SK-N-SH (cell line): Measurements from ENCODE around the gene SPINK4. TPM values are rescaled to one million over a fixed set of nuclear protein-coding genes. Genes with fewer than 3 reads are reported as not detected.

Experiments
- CTCF ChIA-PET: fragments of 300-600, 350-600 bp; formaldehyde crosslinking; extraction: SDS; loops from one replicate; lab custom pipeline; 2021; lab: Yijun Ruan, JAX
- POLR2A ChIA-PET: fragments of 350-600 bp; sonication (Branson Sonifier 250); formaldehyde crosslinking; extraction: SDS; loops from one replicate; lab custom pipeline; 2020; ENCODE audit warnings: antibody characterized with exemption, inconsistent platforms; lab: Yijun Ruan, JAX
- DNase-seq: peaks from one replicate; pipeline ENCODE4 v3.0.0; 2012
- H2AFZ ChIP-seq: fragments of 200-600 bp; sonication (generic); 2 replicates; pipeline ENCODE4 v1.8.1; 2016; ENCODE audit warnings: antibody characterized with exemption, mild to moderate bottlenecking, low read depth
- H3F3A ChIP-seq: fragments of 200-600 bp; sonication (generic); replicated peaks from 2 replicates; pipeline ENCODE3; 2016; ENCODE audit warnings: antibody characterized with exemption, mild to moderate bottlenecking; ENCODE audit not compliant: insufficient read depth
- H3K27ac ChIP-seq, 2 experiments: fragments of 200-500 bp in 1 of 2; fragments of 200-600 bp in 1 of 2; sonication (Bioruptor generic) in 1 of 2; sonication (generic), shearing (Covaris generic) in 1 of 2; 2 replicates each; pipeline versions ENCODE4 v1.5.1 to v1.6.1; 2014 to 2016; ENCODE audit warnings: low read depth in 2 of 2, inconsistent platforms in 1 of 2, low read length in 1 of 2, mild to moderate bottlenecking in 1 of 2, mixed read lengths in 1 of 2
- H3K27me3 ChIP-seq: fragments of 200-600 bp; sonication (generic), shearing (Covaris generic); 2 replicates; pipeline ENCODE4 v1.6.1; 2016; ENCODE audit warnings: mixed run types; ENCODE audit not compliant: insufficient read depth
- H3K36me3 ChIP-seq, 2 experiments: fragments of 200-500 bp in 1 of 2; fragments of 200-600 bp in 1 of 2; sonication (Bioruptor generic) in 1 of 2; sonication (generic) in 1 of 2; replicated peaks in 1 of 2; 2 replicates each; pipeline versions ENCODE3 to v1.5.1; 2014 to 2016; ENCODE audit warnings: low read length in 1 of 2, mild to moderate bottlenecking in 1 of 2; ENCODE audit not compliant: insufficient read depth in 2 of 2, control insufficient read depth in 1 of 2
- H3K4me1 ChIP-seq, 2 experiments: fragments of 200-500 bp in 1 of 2; fragments of 200-600 bp in 1 of 2; sonication (Bioruptor generic) in 1 of 2; sonication (generic), shearing (Covaris generic) in 1 of 2; 2 replicates each; pipeline versions ENCODE4 v1.5.1 to v1.6.1; 2014 to 2016; ENCODE audit warnings: low read depth in 1 of 2, low read length in 1 of 2, mixed run types in 1 of 2; ENCODE audit not compliant: insufficient read depth in 2 of 2, control insufficient read depth in 1 of 2
- H3K4me2 ChIP-seq: fragments of 200-600 bp; sonication (generic), shearing (Covaris generic); 2 replicates; pipeline ENCODE4 v1.6.1; 2017; ENCODE audit warnings: mixed run types
- H3K4me3 ChIP-seq, 2 experiments: fragments of 200-500 bp in 1 of 2; fragments of 200-600 bp in 1 of 2; sonication (Bioruptor generic) in 1 of 2; sonication (generic), shearing (Covaris generic) in 1 of 2; 2 replicates each; pipeline versions ENCODE4 v1.5.1 to v1.8.1; 2014 to 2016; ENCODE audit warnings: low read depth in 2 of 2, inconsistent platforms in 1 of 2, low read length in 1 of 2, mild to moderate bottlenecking in 1 of 2, mixed read lengths in 1 of 2, moderate library complexity in 1 of 2
- H3K79me2 ChIP-seq: fragments of 200-600 bp; sonication (generic); 2 replicates; pipeline ENCODE4 v1.8.1; 2017; ENCODE audit warnings: mild to moderate bottlenecking; ENCODE audit not compliant: insufficient read depth
- H3K9ac ChIP-seq: fragments of 200-600 bp; sonication (generic); 2 replicates; pipeline ENCODE4 v1.6.1; 2017; ENCODE audit warnings: mixed run types
- H3K9me2 ChIP-seq: fragments of 200-600 bp; sonication (generic); 2 replicates; pipeline ENCODE4 v1.6.1; 2017; ENCODE audit warnings: mixed run types
- H3K9me3 ChIP-seq: fragments of 200-600 bp; sonication (generic); 2 replicates; pipeline ENCODE4 v1.6.1; 2017; ENCODE audit warnings: mixed run types, mild to moderate bottlenecking, moderate library complexity
- H4K20me1 ChIP-seq: fragments of 200-600 bp; sonication (generic); 2 replicates; pipeline ENCODE4 v1.6.1; 2017; ENCODE audit warnings: mild to moderate bottlenecking, mixed run types; ENCODE audit not compliant: insufficient read depth
- CHD2 ChIP-seq: fragments of 150-350 bp; IDR thresholded peaks from 2 replicates; pipeline ENCODE4 v1.6.1; 2018; ENCODE audit warnings: low read length; ENCODE audit not compliant: partially characterized antibody
- ELF1 ChIP-seq: IDR thresholded peaks from 2 replicates; pipeline ENCODE4 v1.4.0; 2012
- EP300 ChIP-seq, 2 experiments: IDR thresholded peaks; 2 replicates each; pipeline versions ENCODE4 v1.4.0 to v1.6.1; 2012; ENCODE audit warnings: borderline replicate concordance in 1 of 2, low read depth in 1 of 2, low read length in 1 of 2
- EZH2phosphoT487 ChIP-seq: fragments of 200-600 bp; sonication (generic); IDR thresholded peaks from 2 replicates; pipeline ENCODE4 v1.6.1; 2017; ENCODE audit warnings: low read depth, mixed run types, mild to moderate bottlenecking, antibody characterized with exemption, moderate library complexity, borderline replicate concordance
- FOXM1 ChIP-seq: IDR thresholded peaks from 2 replicates; pipeline ENCODE4 v1.4.0; 2012; ENCODE audit warnings: low read depth, mild to moderate bottlenecking
- GABPA ChIP-seq: IDR thresholded peaks from 2 replicates; pipeline ENCODE4 v1.4.0; 2012; ENCODE audit warnings: low read depth, mild to moderate bottlenecking
- JUND ChIP-seq: IDR thresholded peaks from 2 replicates; pipeline ENCODE4 v1.4.0; 2012
- MAX ChIP-seq: IDR thresholded peaks from 2 replicates; pipeline ENCODE4 v1.4.0; 2012; ENCODE audit warnings: low read depth
- MEF2A ChIP-seq: IDR thresholded peaks from 2 replicates; pipeline ENCODE4 v1.4.0; 2012; ENCODE audit warnings: low read depth, borderline replicate concordance
- MXI1 ChIP-seq: IDR thresholded peaks from 2 replicates; pipeline ENCODE4 v1.6.1; 2012; ENCODE audit warnings: mild to moderate bottlenecking, low read depth, low read length, improper control_type of control experiment
- NRF1 ChIP-seq: IDR thresholded peaks from 2 replicates; pipeline ENCODE4 v1.6.1; 2012; ENCODE audit warnings: low read depth, mild to moderate bottlenecking, low read length
- PBX3 ChIP-seq: IDR thresholded peaks from 2 replicates; pipeline ENCODE4; 2012
- POLR2AphosphoS5 ChIP-seq: IDR thresholded peaks from 2 replicates; pipeline ENCODE4 v1.6.1; 2012; ENCODE audit warnings: low read depth, low read length
- RCOR1 ChIP-seq: fragments of 150-350 bp; IDR thresholded peaks from 2 replicates; pipeline ENCODE4 v1.6.1; 2017; ENCODE audit warnings: antibody characterized with exemption, low read length
- RFX5 ChIP-seq: IDR thresholded peaks from 2 replicates; pipeline ENCODE4 v1.6.1; 2012; ENCODE audit warnings: mild to moderate bottlenecking, improper control_type of control experiment, low read length
- RXRA ChIP-seq: IDR thresholded peaks from 2 replicates; pipeline ENCODE4 v1.4.0; 2012; ENCODE audit warnings: low read depth, mild to moderate bottlenecking, borderline replicate concordance
- SIN3A ChIP-seq: IDR thresholded peaks from 2 replicates; pipeline ENCODE4 v1.6.1; 2012; ENCODE audit warnings: low read depth, mild to moderate bottlenecking, low read length, moderate library complexity, borderline replicate concordance
- TAF1 ChIP-seq: IDR thresholded peaks from 2 replicates; pipeline ENCODE4 v1.6.1; 2012; ENCODE audit warnings: low read depth, mild to moderate bottlenecking, low read length, moderate library complexity, borderline replicate concordance
- TCF12 ChIP-seq: IDR thresholded peaks from 2 replicates; pipeline ENCODE4 v1.4.0; 2012
- USF2 ChIP-seq: fragments of 150-350 bp; IDR thresholded peaks from 2 replicates; pipeline ENCODE4 v1.6.1; 2017; ENCODE audit warnings: antibody characterized with exemption, low read length, low read depth, borderline replicate concordance
- YY1 ChIP-seq: IDR thresholded peaks from 2 replicates; pipeline ENCODE4 v1.4.0; 2012; ENCODE audit warnings: low read depth, mild to moderate bottlenecking
- ZBTB33 ChIP-seq: IDR thresholded peaks from 2 replicates; pipeline ENCODE4 v1.4.0; 2012; ENCODE audit warnings: low read depth, borderline replicate concordance
- WGBS: methylation state at CpG from one replicate; pipeline ENCODE4 v1.1.6; 2017; ENCODE audit warnings: low lambda C conversion rate; 5-methylcytosine and 5-hydroxymethylcytosine counted together
- polyA plus RNA-seq, 3 experiments: library from polyadenylated mRNA; depleted of rRNA; stranded (reverse); fragments of >200 nt; gene quantifications; 2 replicates each; pipeline ENCODE4 v1.2.3, GENCODE V29; 2012
- TF ChIP-seq, protein P1 (sequence below): IDR thresholded peaks from 2 replicates; pipeline ENCODE4 v1.4.0; 2012; ENCODE audit warnings: low read depth, borderline replicate concordance

Gene SPINK4
- polyA plus RNA-seq, 1 of the 3 experiments (the other 2 are of a cell fraction), result not detected

- CTCF ChIA-PET, result interaction anchor here (1.2 to 1.6 kb wide), 2 partner anchors 64 to 163 kb away, joined by 3 to 6 read pairs; no protein-coding TSS in a partner anchor
- Histone ChIP-seq H3K36me3 (peaks cover 34 to 46% of the 10 kb centered on the region in 2 experiments), H3K4me3 (peak within 1 kb of the TSS; percentile 80 to 83), H2AFZ (peak within 1 kb of the TSS; percentile 74), H3K79me2 (peaks cover 50% of the 10 kb centered on the region), H3K4me1 (peaks cover 0 to 11% of the 10 kb centered on the region in 2 experiments; a peak in 2 of 4 replicates), H3K27ac (peak within 1 kb of the TSS; percentile 94 to 98), H3K9ac (peak within 1 kb of the TSS; percentile 84), H3K4me2 (peak within 1 kb of the TSS; percentile 79), H4K20me1 (no peaks in the 10 kb centered on the region), H3K27me3 (no peaks in the 10 kb centered on the region), H3F3A (peaks cover 22% of the 10 kb centered on the region), H3K9me2 (no peaks in the 10 kb centered on the region), H3K9me3 (no peaks in the 10 kb centered on the region)
- POLR2A ChIA-PET, result interaction anchor here (0.8 to 2.1 kb wide), 4 partner anchors 16 to 740 kb away, joined by 3 to 10 read pairs (median 4); partner anchors contain the start of genes BAG1 and CHMP5
- DNase-seq, result peak; percentile 94
- TF ChIP-seq MXI1 (peak; percentile 99), NRF1 (peak; percentile 95), USF2 (peak; percentile 93), RFX5 (0 out of 2 replicates have a peak, but pooled peaks have one; percentile 23), CHD2 (peak; percentile 82), ELF1 (peak; percentile 71; the same call in 1 of the 2 replicates), MEF2A (0 out of 2 replicates have a peak, but pooled peaks have one; percentile 76), EZH2phosphoT487 (no peak), GABPA (peak; percentile 83), JUND (no peak), RXRA (no peak), PBX3 (no peak), ZBTB33 (peak; percentile 85; the same call in 1 of the 2 replicates), MAX (peak; percentile 98), SIN3A (peak; percentile 93), YY1 (peak; percentile 35; the same call in 1 of the 2 replicates), FOXM1 (no peak), TAF1 (peak; percentile 68), POLR2AphosphoS5 (peak; percentile 95), TCF12 (0 out of 2 replicates have a peak, but pooled peaks have one; percentile 18), EP300 (IDR thresholded peaks at IDR 0.05; ENCODE audit: borderline replicate concordance in 1 of 2, low read depth in 1 of 2, low read length in 1 of 2) (peak in 1 of 2 experiments; percentile 53; a peak in 2 of 4 replicates), RCOR1 (peak; percentile 61)
- TF ChIP-seq, protein P1, sequence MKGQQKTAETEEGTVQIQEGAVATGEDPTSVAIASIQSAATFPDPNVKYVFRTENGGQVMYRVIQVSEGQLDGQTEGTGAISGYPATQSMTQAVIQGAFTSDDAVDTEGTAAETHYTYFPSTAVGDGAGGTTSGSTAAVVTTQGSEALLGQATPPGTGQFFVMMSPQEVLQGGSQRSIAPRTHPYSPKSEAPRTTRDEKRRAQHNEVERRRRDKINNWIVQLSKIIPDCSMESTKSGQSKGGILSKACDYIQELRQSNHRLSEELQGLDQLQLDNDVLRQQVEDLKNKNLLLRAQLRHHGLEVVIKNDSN, result peak; percentile 99
- 3% methylated on average over 27 of the region's 63 CpGs for WGBS
Observed at GRCh38 chr9:33290247-33291030, 50.5 kb downstream of the SPINK4 start, which contains the start of gene NFX1. Gene NFX1, plus strand, starts transcription at chr9:33290516. Its CDS starts 57 bp downstream, at chr9:33290573.
